ENCODE data around the gene SPTBN4.
"Not testable (repeated sequence)": the region's sequence is repeated elsewhere in the genome, so short reads cannot be mapped to it uniquely, and the experiment has no call there.

The SPTBN4 gene

DNA sequence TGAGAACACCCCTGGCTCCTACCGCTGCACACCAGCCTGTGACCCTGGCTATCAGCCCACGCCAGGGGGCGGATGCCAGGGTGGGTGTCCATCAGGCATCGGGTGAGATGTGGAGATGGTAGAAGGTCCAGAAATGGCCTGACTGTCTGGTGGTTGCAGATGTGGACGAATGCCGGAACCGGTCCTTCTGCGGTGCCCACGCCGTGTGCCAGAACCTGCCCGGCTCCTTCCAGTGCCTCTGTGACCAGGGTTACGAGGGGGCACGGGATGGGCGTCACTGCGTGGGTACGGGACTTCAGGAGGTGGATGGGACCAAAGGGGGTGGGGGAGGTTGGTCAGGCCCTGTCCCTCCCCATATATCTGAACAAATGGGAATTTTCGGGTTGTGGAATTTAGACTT, 150.1 kb downstream of the SPTBN4 start:
- DNase-seq (ENCODE audit: low read depth, low spot score) = no peak

DNA sequence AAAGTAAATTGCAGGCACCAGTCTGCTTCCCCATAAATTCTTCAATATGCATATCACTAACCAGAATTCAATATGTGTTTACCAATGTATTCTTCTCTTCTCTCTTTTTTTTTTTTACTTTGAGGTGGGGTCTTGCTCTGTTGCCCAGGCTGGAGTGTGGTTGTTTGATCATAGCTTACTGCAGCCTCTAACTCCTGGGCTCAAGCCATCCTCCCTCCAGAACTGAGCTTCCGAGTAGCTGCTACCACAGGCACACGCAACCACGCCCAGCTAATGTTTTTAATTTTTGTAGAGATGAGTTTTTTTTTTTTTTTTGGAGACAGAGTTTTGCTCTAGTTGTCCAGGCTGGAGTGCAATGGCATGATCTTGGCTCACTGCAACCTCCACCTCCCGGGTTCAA, 151.2 kb downstream of the SPTBN4 start:
- DNase-seq (ENCODE audit: low read depth, low spot score) = no peak

DNA sequence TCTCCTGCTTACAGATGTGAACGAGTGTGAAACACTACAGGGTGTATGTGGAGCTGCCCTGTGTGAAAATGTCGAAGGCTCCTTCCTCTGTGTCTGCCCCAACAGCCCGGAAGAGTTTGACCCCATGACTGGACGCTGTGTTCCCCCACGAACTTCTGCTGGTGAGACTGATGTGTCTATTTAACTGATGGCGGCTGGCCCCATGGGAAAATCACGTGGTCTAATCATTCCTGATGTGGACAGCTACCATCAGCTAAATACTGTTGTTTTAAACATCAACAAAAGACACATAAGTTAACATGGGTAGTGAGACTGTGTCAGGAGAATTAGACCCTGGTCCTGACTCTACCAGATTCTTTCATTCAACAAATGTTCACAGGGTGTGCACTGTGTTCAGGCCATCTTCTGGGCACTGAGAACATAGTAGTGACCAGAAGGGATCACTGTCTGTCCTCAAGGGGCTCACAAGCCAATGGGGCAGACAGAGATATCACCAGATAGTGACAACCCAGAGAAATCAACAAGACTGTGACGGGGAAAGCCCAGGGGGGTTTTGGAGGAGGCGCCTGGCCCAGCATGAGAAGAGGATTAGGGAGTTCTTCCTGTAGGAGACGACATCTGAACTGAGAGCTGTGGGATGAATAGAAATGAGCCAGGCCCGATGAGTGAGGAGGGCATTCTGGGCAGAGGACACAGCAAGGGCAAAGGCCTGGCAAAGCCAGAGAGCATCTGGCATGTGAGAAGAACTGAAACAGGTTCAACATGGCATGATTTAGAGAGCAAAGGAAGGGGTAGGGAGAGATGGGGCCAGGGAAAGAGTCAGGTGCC, 152.7 kb downstream of the SPTBN4 start:
- DNase-seq (ENCODE audit: low read depth, low spot score) = no peak

DNA sequence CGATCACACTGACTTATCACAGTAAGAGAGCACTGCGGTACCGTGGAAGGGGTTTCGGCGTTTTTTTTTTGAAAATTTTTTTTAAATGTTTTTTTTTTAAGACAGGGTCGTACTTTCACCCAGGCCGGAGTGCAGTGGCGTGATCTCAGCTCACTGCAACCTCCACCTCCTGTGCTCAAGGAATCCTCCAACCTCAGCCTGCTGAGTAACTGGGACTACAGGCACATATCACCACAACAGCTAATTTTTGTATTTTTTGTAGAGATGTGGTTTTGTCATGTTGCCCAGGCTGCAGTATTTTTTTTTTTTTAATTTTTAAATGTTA, 153.3 kb downstream of the SPTBN4 start:
- no peak for DNase-seq (ENCODE audit: low read depth, low spot score)

DNA sequence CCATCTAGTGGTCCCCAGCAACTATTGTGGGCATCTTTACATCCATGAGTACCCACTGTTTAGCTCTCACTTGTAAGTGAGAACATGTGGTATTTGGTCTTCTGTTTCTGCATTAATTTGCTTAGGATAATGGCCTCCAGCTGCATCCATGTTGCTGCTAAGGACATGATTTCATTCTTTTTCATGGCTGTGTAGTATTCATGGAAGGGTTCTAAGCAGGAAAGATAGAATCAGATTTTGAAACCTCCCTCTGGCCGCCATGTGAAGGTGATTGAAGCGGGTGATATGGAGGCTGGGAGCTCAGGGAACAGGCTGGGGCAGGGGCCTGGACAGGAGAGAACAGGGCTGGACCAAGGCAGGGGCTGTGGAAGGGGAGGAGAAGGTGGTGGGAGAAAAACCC, 154.5 kb downstream of the SPTBN4 start:
- no peak for DNase-seq (ENCODE audit: low read depth, low spot score)

DNA sequence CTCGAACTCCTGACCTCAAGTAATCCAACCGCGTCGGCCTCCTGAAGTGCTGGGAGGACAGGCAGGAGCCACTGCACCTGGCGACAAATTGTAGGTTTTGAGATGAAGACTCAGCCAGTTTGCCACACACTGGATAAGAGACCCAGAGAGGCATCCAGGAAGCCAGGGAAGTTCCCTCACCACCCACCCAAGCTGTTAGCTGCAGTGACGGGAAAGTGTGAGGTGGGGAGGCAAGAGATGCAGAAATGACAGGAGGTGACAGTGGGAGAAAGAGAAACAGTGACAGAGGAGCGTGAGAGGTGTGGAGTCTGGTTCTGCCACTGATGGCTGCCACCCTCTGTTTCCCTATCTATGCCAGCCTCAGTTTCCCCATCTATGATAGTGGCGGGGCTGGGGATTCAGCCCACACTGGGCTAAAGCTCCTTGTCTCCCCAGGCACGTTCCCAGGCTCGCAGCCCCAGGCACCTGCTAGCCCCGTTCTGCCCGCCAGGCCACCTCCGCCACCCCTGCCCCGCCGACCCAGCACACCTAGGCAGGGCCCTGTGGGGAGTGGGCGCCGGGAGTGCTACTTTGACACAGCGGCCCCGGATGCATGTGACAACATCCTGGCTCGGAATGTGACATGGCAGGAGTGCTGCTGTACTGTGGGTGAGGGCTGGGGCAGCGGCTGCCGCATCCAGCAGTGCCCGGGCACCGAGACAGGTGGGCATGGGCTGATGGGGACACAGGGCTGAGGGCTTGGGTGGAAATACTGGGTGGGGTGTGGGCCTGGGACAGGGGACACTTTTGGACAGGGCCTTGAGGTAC, 155.4 kb downstream of the SPTBN4 start:
- DNase-seq (ENCODE audit: low read depth, low spot score) = no peak

DNA sequence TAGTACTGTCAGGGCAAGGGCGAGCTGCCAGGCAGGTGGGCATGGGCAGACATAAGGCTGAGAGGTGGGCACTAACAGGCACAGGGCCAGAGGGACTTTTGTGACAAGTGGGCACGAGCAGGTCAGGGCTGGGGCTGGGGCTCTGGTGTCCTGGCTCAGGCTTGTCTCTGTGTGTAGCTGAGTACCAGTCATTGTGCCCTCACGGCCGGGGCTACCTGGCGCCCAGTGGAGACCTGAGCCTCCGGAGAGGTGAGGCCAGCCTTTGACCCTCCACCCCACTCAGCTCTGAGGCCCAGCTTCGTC, 155.9 kb downstream of the SPTBN4 start:
- no peak for DNase-seq (ENCODE audit: low read depth, low spot score)

DNA sequence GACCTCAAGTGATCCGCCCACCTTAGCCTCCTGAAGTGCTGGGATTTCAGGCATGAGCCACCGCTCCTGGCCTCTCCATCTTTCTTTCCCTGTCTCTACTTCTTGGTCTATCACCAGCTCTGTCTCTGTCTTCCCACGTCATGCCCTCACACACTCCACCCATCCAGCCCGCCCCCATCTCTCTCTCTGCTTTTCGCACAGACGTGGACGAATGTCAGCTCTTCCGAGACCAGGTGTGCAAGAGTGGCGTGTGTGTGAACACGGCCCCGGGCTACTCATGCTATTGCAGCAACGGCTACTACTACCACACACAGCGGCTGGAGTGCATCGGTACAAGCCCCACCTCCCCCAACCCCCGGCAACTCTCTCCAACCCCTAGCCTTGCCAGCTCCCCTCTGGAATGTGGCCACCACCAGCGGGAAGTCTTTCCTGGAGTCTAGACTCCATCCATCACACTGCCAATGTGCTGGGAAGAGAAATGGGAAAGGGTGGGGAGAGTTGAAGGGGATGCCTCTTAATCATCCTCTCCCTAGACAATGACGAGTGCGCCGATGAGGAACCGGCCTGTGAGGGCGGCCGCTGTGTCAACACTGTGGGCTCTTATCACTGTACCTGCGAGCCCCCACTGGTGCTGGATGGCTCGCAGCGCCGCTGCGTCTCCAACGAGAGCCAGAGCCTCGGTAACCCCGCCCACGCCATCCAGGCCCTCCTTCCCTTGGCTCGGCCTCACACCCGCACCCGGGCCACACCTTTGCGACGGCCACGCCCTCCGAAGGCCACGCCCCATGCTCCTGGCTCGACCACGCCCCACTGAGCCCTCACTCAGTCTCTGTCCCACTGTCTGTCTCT, 156.8 kb downstream of the SPTBN4 start:
- DNase-seq (ENCODE audit: low read depth, low spot score) = peak; percentile 99

DNA sequence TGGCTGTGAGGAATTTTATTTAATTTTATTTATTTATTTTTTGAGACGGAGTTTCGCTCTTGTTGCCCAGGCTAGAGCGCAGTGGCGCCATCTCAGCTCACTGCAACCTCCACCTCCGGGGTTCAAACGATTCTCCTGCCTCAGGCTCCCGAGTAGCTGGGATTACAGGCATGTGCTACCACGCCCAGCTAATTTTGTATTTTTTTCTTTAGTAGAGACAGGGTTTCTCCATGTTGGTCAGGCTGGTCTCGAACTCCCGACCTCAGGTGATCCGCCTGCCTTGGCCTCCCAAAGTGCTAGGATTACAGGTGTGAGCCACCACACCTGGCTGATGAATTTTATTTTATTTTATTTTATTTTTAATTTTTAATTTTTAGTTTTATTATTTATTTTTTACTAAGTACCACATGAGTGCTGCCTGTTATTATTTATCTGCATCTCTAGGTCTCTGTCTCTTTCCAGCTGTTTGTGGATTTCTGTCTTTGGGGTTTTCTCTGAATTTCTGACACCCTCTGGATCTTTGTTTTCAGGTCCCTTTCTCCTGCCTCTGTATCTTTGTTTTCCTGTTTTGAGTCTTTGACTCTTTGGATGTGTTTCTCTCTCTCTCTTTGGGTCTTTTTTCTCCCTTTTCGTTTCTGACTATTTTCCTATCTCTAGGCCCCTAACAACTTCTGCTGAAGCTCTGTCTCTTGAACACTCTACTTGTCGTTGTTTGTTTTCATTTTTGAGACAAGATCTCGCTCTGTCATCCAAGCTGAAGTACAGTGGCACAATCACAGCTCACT, 157.8 kb downstream of the SPTBN4 start:
- DNase-seq (ENCODE audit: low read depth, low spot score) = not testable (repeated sequence)

DNA sequence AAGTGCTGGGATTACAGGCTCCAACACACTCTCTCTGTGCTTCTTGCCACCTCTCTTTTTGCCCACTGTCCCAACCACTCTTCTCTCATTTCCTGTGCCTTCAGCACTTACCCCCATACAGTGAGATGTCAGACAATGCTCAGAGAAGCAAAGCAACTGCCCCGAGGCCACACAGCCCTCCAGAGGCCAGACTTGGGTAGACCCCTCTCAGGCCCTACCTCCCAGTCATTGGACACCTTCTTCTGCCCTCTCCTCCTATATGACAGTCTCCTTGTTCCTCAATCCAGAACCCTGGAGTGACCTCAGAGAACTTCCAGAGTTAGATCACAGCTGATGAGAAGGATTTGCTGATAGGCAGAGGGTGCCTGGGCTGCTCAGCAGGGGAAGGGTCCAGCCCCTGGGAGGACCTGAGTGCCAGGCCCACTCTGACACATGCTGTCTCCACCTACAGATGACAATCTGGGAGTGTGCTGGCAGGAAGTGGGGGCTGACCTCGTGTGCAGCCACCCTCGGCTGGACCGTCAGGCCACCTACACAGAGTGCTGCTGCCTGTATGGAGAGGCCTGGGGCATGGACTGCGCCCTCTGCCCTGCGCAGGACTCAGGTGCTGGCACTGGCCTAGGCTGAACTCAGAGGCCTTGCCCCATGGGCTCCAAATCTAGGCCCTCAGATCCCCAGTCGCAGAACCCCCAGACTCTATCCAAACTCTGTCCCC, 158.8 kb downstream of the SPTBN4 start:
- no peak for DNase-seq (ENCODE audit: low read depth, low spot score)

Data from ELF-1 (cell line).